AG09319 (cell line): ENCODE results near the gene NSD2.

ENCODE experiments used
- DNase-seq: peaks from one replicate; pipeline ENCODE4 v3.0.0-alpha.2; 2010; ENCODE audit warnings: low read depth; ENCODE audit errors: extremely low read depth
- CTCF ChIP-seq: IDR thresholded peaks from 2 replicates; pipeline ENCODE4 v1.5.1; 2011; ENCODE audit warnings: low read depth, mild to moderate bottlenecking, inconsistent platforms, low read length, moderate library complexity

NSD2 gene

GRCh38 chr4:1980561-1981041, 109.4 kb downstream of the NSD2 start:
- DNase-seq, result no peak
- no peak for TF ChIP-seq CTCF

DNA sequence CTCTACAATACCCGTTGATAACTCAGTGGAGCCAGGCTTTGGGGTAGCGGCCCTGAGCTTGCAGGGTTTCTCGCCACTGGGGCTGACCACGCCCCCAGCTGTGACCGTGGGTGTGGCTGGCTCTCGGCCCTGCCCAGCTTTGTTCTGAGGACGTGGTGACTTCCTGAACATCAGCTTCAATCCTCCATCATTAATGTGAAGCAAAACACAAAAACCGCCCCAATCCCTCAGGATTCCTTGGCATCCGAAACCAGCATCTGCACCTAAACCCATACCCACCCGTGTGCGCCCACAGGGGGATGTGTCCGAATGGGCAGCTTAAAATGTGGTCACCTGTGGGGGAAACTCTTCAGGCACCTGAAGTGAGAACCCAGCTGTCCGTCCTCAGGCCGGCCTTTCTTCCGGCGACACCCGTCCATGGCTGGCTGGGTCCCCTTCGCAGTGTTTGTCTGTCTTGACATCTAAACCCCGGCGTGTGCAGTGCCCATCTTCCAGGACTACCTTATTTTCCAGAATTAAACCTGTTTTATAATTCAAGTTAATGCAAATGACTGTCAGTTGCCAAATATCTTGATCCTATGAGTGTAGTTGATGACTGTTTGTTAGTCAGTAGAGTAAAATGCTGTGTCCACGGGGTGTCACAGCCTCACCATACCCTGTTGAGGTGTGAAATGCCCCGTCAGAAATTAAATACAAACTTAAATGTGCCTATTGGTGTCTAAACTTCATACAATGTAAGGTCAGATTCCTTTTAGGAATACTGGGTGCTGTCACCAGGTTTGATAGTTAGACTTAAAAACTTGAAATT, 110.3 kb downstream of the NSD2 start:
- DNase-seq, result no peak
- TF ChIP-seq CTCF, result no peak

DNA sequence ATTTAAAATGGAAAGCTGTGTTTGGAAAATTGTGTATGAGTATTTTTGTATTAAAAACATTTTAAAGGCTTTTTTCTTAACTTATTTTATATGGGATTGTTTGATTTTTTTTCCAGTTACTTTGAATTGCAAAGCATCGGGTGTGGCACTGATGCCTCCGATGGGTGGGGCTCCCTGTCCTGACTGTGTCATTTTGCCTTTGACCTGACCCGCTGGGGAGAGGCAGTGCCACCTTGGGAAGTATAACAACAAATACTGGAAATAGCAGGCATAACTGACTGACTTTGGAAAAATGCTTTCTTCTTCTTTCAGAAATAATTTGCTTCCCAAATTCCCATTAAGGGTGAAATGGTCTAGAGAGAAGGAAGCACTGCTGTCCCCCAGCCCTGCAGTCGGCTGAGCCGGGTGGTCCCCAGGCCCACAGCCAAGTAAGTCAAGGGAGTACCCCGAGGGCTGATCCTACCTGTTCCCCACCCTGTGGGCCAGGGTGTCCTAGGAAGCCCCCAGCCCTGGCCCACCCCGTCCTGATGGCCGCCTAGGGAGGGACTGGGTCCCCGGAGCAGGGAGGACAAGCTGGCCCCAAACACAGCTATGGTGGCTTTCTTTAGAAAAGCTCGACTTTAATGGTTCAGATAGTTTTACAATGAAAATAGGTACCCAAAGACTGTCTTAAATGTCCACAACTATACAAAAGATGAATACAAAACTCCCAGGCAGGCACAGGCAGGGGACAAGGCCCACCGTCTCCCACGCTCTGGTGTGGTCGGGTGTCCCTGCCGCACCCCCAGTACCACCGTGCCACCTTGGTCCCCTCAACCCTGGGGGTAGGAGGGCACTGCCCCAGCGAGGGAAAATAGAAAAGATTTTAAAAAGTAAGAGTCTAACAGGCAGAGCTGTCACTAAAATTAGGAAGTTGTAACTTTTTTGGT, 111.2 kb downstream of the NSD2 start:
- no peak for TF ChIP-seq CTCF
- DNase-seq, result no peak

DNA sequence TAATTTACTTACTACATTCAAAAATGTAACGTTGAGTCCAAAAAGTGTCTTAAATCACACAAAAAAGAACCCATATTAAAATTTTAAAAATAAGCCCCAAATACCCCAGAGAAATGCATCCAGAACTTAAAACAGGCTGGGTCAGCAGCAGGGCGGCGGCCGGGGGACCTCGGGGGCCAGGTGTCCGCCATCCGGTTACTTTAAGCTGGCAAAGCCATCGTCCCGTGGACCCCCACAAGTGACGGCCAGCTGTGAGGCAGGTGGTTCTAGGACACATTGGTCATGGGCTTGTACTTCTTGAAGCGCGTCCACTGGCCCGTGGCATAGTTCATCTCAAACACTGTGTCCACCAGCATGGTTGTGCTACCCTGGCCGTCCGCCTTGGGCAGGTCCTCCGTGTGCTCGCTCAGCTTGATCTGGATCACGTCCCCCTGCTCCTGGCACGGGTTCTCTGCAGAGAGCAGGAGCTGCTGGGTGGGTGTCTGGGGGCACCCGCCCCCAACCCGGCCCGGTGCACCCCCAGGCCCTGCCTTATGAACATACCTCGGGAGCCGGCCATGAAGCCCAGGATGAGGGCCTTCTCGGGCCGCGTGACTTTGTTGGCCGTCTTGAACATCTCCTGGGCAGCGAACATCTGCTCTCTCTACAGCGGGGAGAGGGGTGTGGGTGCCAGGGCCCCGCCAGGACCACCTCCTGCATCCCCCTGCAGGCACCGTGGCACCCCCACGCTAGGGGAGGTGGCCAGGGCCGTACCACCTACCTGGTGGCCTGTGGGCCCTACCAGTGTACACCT, 112.1 kb downstream of the NSD2 start:
- DNase-seq, result no peak
- TF ChIP-seq CTCF, result no peak

DNA sequence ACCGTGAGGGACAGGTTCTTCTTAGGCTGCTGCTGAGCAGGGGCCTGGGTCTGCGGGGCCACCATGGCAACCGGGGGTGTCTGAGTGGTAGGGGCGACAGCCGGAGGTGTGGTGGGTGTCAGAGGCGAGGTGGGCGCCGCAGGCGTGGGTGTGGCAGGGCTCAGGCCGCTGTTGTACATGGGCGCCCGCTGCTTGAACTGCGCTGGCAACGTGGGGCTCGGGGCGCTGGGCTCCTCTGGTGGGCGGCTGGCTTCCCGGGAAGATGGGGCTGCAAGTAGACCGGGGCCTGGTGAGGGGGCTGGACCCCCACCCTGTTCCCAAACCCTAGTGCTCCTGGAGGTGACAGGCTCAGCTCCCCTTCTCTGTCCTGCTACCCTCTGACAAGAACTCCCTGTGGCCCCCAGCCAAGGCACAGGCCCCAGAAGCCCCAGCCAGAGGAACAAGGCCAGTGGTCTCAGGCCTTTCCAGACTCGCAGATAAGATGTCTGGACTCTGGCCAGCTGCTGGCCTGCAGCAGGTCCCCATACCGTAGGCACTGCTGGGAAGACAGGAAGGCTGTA, 112.7 kb downstream of the NSD2 start:
- no peak for DNase-seq
- TF ChIP-seq CTCF, result no peak

GRCh38 chr4:1984406-1985191, 113.4 kb downstream of the NSD2 start:
- TF ChIP-seq CTCF, result no peak
- DNase-seq, result no peak
